Lung (tissue), 12 donors: ENCODE data around the gene PGAP1. TPM values are rescaled to one million over a fixed set of nuclear protein-coding genes. Genes with fewer than 3 reads are reported as not detected.
A peak's percentile ranks its signal among the peaks of the same experiment; 100 is the strongest.

Source experiments
- ATAC-seq: fragments of 200-7000 bp; cut with Tn5 transposase; one replicate; pipeline ENCODE4 v1.9.1; 2020; ENCODE audit warnings: moderate number of reproducible peaks; ENCODE audit not compliant: insufficient read depth, low FRiP score
- DNase-seq, 3 donors: peaks; one replicate each; pipeline ENCODE4 v3.0.0-alpha.2; 2013 to 2017
- H3K27ac ChIP-seq, 2 donors: one replicate each; pipeline ENCODE4 v1.5.1; 2013; ENCODE audit warnings: mild to moderate bottlenecking in 2 of 2, moderate library complexity in 2 of 2, control low read depth in 1 of 2, inconsistent platforms in 1 of 2, low read depth in 1 of 2, low read length in 1 of 2
- H3K27me3 ChIP-seq, 3 donors: one replicate each; pipeline ENCODE4 v1.5.1; 2013; ENCODE audit warnings: low read length in 2 of 3; ENCODE audit not compliant: control insufficient read depth in 3 of 3, insufficient read depth in 3 of 3
- H3K36me3 ChIP-seq, 4 donors: one replicate each; pipeline ENCODE4 v1.5.1; 2013; ENCODE audit warnings: low read length in 4 of 4, mild to moderate bottlenecking in 1 of 4, moderate library complexity in 1 of 4; ENCODE audit not compliant: control insufficient read depth in 4 of 4, insufficient read depth in 4 of 4
- H3K4me1 ChIP-seq, 5 donors: one replicate each; pipeline ENCODE4 v1.5.1; 2013; ENCODE audit warnings: low read length in 5 of 5, mild to moderate bottlenecking in 2 of 5, moderate library complexity in 1 of 5; ENCODE audit not compliant: control insufficient read depth in 5 of 5, insufficient read depth in 5 of 5
- H3K4me3 ChIP-seq: one replicate; pipeline ENCODE4 v1.5.1; 2013; ENCODE audit warnings: mild to moderate bottlenecking, control low read depth, moderate library complexity
- H3K9ac ChIP-seq, 2 donors: one replicate each; pipeline ENCODE4 v1.5.1; 2013; ENCODE audit warnings: low read length in 2 of 2, control low read depth in 1 of 2; ENCODE audit not compliant: insufficient read depth in 1 of 2
- H3K9me3 ChIP-seq, 4 donors: one replicate each; pipeline ENCODE4 v1.5.1; 2013; ENCODE audit warnings: low read length in 3 of 4, mild to moderate bottlenecking in 1 of 4, moderate library complexity in 1 of 4; ENCODE audit not compliant: control insufficient read depth in 4 of 4, insufficient read depth in 3 of 4
- CTCF ChIP-seq: IDR thresholded peaks from 2 replicates; pipeline ENCODE4 v1.5.1; 2012; ENCODE audit warnings: mild to moderate bottlenecking; ENCODE audit errors: control extremely low read depth, extremely low read depth
- WGBS, 2 donors: extraction: QIAGEN DNeasy Blood & Tissue Kit; methylation state at CpG; one replicate each; pipeline ENCODE4 v1.1.7; 2013; 5-methylcytosine and 5-hydroxymethylcytosine counted together
- polyA plus RNA-seq, 2 donors: library from polyadenylated mRNA; stranded (reverse); fragments of 200-250 nt; gene quantifications; one replicate each; pipeline ENCODE4 v1.2.1, GENCODE V29; 2013
- total RNA-seq, 2 donors: library from RNA; depleted of rRNA in 1 of 2; stranded (reverse); fragments of >200 nt in 1 of 2; gene quantifications; one replicate each; pipeline ENCODE4 v1.2.1, GENCODE V29; 2014 to 2021
- donor health status: control.
- donor health status: control.
- donor health status: Bipolar disorder and iron deficiency.
- donor health status: healthy.
- donor health status: DM: yes; HTN: yes; CAD: no.

PGAP1 gene
- total and polyA plus RNA-seq, 4 donors: 1.4 to 34.1 (median 7.0) TPM

- Histone ChIP-seq H3K4me1 (peaks cover 0 to 12% (median 2%) of the 10 kb centered on the region in 5 donors), H3K27ac (no peak overlapping the region), H3K27me3 (no peaks in the 10 kb centered on the region), H3K9me3 (peaks cover 0 to 2% (median 0%) of the 10 kb centered on the region in 4 donors), H3K4me3 (no peak overlapping the region), H3K36me3 (no peaks in the 10 kb centered on the region), H3K9ac (no peak overlapping the region)
- TF ChIP-seq CTCF: no peak
- 93 to 96% methylated on average over 2 of the region's 2 CpGs for WGBS, 2 donors
- DNase-seq (no peak), ATAC-seq (no peak)
These were observed 35.8 kb upstream of the PGAP1 start for GRCh38 chr2:196962325-196962724.

- no peak for TF ChIP-seq CTCF
- Histone ChIP-seq H3K9ac (no peak overlapping the region), H3K36me3 (no peaks in the 10 kb centered on the region), H3K27ac (no peak overlapping the region), H3K4me3 (no peak overlapping the region), H3K27me3 (no peaks in the 10 kb centered on the region), H3K4me1 (peaks cover 0 to 8% (median 1%) of the 10 kb centered on the region in 5 donors), H3K9me3 (peaks cover 0 to 2% (median 0%) of the 10 kb centered on the region in 4 donors)
- ATAC-seq (no peak), DNase-seq (no peak)
These were observed 35.4 kb upstream of the PGAP1 start for GRCh38 chr2:196961889-196962288.

- Histone ChIP-seq H3K36me3 (no peaks in the 10 kb centered on the region), H3K27ac (peak overlapping the region in 1 of 2 donors; percentile 32), H3K4me1 (peaks cover 0 to 4% (median 1%) of the 10 kb centered on the region in 5 donors), H3K27me3 (no peaks in the 10 kb centered on the region), H3K9me3 (peaks cover 0 to 2% (median 0%) of the 10 kb centered on the region in 4 donors), H3K4me3 (no peak overlapping the region), H3K9ac (no peak overlapping the region)
- WGBS, 2 donors: 55 to 70% methylated on average over 3 of the region's 3 CpGs
- no peak for TF ChIP-seq CTCF
- DNase-seq (peak in 2 of 3 donors; percentile 17 to 32), ATAC-seq (no peak)
These were observed 33.3 kb upstream of the PGAP1 start for GRCh38 chr2:196959734-196960338.

- Histone ChIP-seq H3K36me3 (no peaks in the 10 kb centered on the region), H3K4me1 (peaks cover 0 to 4% (median 1%) of the 10 kb centered on the region in 5 donors), H3K9ac (no peak overlapping the region), H3K27ac (peak overlapping the region in 1 of 2 donors; percentile 32), H3K27me3 (no peaks in the 10 kb centered on the region), H3K9me3 (peaks cover 0 to 2% (median 0%) of the 10 kb centered on the region in 4 donors), H3K4me3 (no peak overlapping the region)
- no peak for ATAC-seq
- 80 to 91% methylated on average over 2 of the region's 2 CpGs for WGBS, 2 donors
- DNase-seq: peak in 2 of 3 donors; percentile 29 to 55
- TF ChIP-seq CTCF: no peak
These were observed 32.8 kb upstream of the PGAP1 start for GRCh38 chr2:196959281-196959680.
